K562 (cell line): ENCODE results near the gene ZC3H11A. TPM values are rescaled to one million over a fixed set of nuclear protein-coding genes. Genes with fewer than 3 reads are reported as not detected.

Experiments used
- ATF1 ChIP-seq, 2 experiments: fragments of 450-650 bp in 1 of 2; IDR thresholded peaks; 2 replicates each; pipeline ENCODE4 v1.6.1; 2016; ENCODE audit warnings: missing compliant biosample characterization in 1 of 2, missing genetic modification characterization in 1 of 2
- BDP1 ChIP-seq: IDR thresholded peaks from 3 replicates; pipeline ENCODE4 v1.6.1; 2011; ENCODE audit not compliant: insufficient read length, insufficient read depth
- CCNT2 ChIP-seq: IDR thresholded peaks from 2 replicates; pipeline ENCODE4 v1.6.1; 2011; ENCODE audit warnings: borderline replicate concordance, low read depth, mild to moderate bottlenecking, moderate library complexity, mixed read lengths, low read length; ENCODE audit not compliant: insufficient read length; ENCODE audit errors: extremely low read depth
- CXXC5 ChIP-seq: fragments of 250-450 bp; sonication (Bioruptor Pico); IDR thresholded peaks from 2 replicates; pipeline ENCODE4 v1.8.0; 2022; ENCODE audit warnings: inconsistent platforms, mild to moderate bottlenecking, moderate library complexity
- DDX20 ChIP-seq: fragments of 450-650 bp; IDR thresholded peaks from 2 replicates; pipeline ENCODE4 v1.6.1; 2016; ENCODE audit warnings: missing genetic modification characterization, low read depth, mild to moderate bottlenecking, missing compliant biosample characterization, moderate library complexity
- ELF1 ChIP-seq: fragments of 200-800 bp; sonication (Bioruptor generic); IDR thresholded peaks from 2 replicates; pipeline ENCODE4 v1.6.1; 2016; ENCODE audit warnings: missing genetic modification characterization, missing compliant biosample characterization
- MEF2A ChIP-seq: IDR thresholded peaks from 2 replicates; pipeline ENCODE4 v1.6.1; 2011; ENCODE audit warnings: low read depth, mild to moderate bottlenecking, low read length, moderate library complexity; ENCODE audit not compliant: control insufficient read depth
- NELFE ChIP-seq: IDR thresholded peaks from 2 replicates; pipeline ENCODE4 v1.6.1; 2011; ENCODE audit warnings: mild to moderate bottlenecking; ENCODE audit not compliant: insufficient read depth, insufficient read length
- SMARCC2 ChIP-seq: fragments of 450-650 bp; IDR thresholded peaks from 2 replicates; pipeline ENCODE4 v1.6.1; 2017; ENCODE audit warnings: antibody characterized with exemption, moderate library complexity, mild to moderate bottlenecking, low read depth
- SMC3 ChIP-seq: conservative IDR thresholded peaks from 2 replicates; pipeline ENCODE4 v1.6.1; 2011; ENCODE audit warnings: low read depth, low read length, improper control_type of control experiment; ENCODE audit not compliant: insufficient read depth
- TCF7L2 ChIP-seq: fragments of 150-350 bp; IDR thresholded peaks from 2 replicates; pipeline ENCODE4 v1.6.1; 2016; ENCODE audit warnings: low read depth, mild to moderate bottlenecking, low read length, moderate library complexity
- ZNF347 ChIP-seq: fragments of 450-650 bp; formaldehyde crosslinking; IDR thresholded peaks from 2 replicates; pipeline ENCODE4 v1.4.0; 2020; ENCODE audit warnings: low read depth, mild to moderate bottlenecking, moderate library complexity
- polyA plus RNA-seq, 8 experiments: library from polyadenylated mRNA; depleted of rRNA in 4 of 8; stranded (reverse) in 5 of 8; unstranded in 3 of 8; fragments of >200 nt; fragmentation: Nextera tagmentation in 2 of 8; fragmentation: Illumina TruSeq in 1 of 8; extraction: Ambion mirVana in 2 of 8; extraction: Trizol in 1 of 8; gene quantifications; 2 replicates each; pipeline versions ENCODE4 v1.2.1 to v1.2.3, GENCODE V29; 2011 to 2014; ENCODE audit warnings: inconsistent platforms in 1 of 8, missing spikeins in 1 of 8
- total RNA-seq, 7 experiments: library from RNA; depleted of rRNA in 6 of 7; stranded (reverse); fragments of >200 nt in 6 of 7; fragmentation: Illumina TruSeq in 2 of 7; extraction: Trizol in 2 of 7; gene quantifications; 2 replicates each; pipeline versions ENCODE4 v1.2.1 to v1.2.3, GENCODE V29; 2011 to 2021; ENCODE audit warnings: low replicate concordance in 1 of 7
- TF ChIP-seq, protein P1 (sequence below): fragments of 250-450 bp; sonication (Bioruptor Pico); IDR thresholded peaks from 2 replicates; pipeline ENCODE4 v1.5.0; 2020; ENCODE audit warnings: mild to moderate bottlenecking
- TF ChIP-seq, protein P2 (sequence below): fragments of 450-650 bp; IDR thresholded peaks from 2 replicates; pipeline ENCODE4 v1.6.1; 2016; ENCODE audit warnings: missing biosample characterization, missing genetic modification characterization
- TF ChIP-seq, protein P3 (sequence below): fragments of 450-650 bp; IDR thresholded peaks from 2 replicates; pipeline ENCODE4 v1.6.1; 2018; ENCODE audit warnings: mild to moderate bottlenecking, low read depth; ENCODE audit not compliant: partially characterized antibody
- TF ChIP-seq, protein P4 (sequence below): sonication (generic); formaldehyde crosslinking; IDR thresholded peaks from 2 replicates; pipeline ENCODE4 v1.8.0; 2022; ENCODE audit warnings: mild to moderate bottlenecking, missing genetic modification reagents, borderline replicate concordance

The ZC3H11A gene
- total and polyA plus RNA-seq, 9 of the 15 experiments (the other 6 are each of a cell fraction or from before 2014, with no cell fraction given), result 34.2 to 137 (median 102) TPM

DNA sequence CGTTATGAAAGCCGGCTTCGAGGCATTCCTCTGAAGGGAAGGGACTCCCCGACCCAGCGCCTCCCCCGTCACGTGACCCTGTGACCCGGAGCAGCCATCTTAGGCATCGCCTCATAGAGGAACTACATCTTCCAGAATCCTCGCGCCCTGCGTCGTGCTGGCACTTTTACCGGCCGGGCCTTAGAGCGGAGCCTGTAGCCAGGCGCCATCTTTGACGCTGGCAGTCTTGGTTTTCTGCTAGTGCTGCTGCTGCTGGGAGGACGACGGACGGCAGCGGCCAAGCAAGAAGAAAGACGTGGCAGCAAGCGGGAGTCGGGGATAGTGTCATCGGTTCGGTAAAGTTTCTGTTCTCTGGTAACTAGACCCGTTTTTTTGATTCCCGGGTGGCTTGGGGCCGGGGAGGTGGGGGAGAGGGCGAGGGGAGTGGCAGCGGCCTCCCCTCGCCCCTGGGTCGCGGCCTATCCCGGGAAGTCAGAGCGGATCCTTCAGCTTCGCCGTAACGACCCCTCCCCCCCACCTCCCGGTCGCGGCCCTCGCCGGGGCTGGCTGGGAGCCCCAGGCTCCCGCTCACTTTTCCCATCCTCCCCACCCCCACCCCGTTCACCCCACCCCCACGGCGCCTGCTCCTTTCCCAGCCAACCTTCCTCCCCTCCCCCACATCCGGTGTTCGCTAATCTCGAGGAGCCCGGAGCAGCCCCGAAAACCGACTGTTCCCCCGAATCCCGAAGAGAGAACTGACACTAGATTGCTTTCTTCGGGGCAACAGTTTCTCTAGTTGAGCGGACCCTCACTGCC is at the start of gene ZC3H11A, which contains the start of gene ZBED6 (continued):
- TF ChIP-seq CXXC5 (CRISPR knock-in tag), result peak; percentile 98
- TF ChIP-seq ZNF347 (CRISPR knock-in tag), result no peak
- no peak for TF ChIP-seq NELFE
- TF ChIP-seq, protein P1, sequence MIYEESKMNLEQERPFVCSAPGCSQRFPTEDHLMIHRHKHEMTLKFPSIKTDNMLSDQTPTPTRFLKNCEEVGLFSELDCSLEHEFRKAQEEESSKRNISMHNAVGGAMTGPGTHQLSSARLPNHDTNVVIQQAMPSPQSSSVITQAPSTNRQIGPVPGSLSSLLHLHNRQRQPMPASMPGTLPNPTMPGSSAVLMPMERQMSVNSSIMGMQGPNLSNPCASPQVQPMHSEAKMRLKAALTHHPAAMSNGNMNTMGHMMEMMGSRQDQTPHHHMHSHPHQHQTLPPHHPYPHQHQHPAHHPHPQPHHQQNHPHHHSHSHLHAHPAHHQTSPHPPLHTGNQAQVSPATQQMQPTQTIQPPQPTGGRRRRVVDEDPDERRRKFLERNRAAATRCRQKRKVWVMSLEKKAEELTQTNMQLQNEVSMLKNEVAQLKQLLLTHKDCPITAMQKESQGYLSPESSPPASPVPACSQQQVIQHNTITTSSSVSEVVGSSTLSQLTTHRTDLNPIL (CRISPR knock-in tag), result no peak
- no peak; the same call in 1 of the 2 replicates for TF ChIP-seq SMARCC2
- peak; percentile 46 for TF ChIP-seq CCNT2
- TF ChIP-seq, protein P2, sequence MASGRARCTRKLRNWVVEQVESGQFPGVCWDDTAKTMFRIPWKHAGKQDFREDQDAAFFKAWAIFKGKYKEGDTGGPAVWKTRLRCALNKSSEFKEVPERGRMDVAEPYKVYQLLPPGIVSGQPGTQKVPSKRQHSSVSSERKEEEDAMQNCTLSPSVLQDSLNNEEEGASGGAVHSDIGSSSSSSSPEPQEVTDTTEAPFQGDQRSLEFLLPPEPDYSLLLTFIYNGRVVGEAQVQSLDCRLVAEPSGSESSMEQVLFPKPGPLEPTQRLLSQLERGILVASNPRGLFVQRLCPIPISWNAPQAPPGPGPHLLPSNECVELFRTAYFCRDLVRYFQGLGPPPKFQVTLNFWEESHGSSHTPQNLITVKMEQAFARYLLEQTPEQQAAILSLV, result 0 out of 2 replicates have a peak, but pooled peaks have one; percentile 11
- TF ChIP-seq TCF7L2, result 0 out of 2 replicates have a peak, but pooled peaks have one; percentile 33
- TF ChIP-seq, protein P3, sequence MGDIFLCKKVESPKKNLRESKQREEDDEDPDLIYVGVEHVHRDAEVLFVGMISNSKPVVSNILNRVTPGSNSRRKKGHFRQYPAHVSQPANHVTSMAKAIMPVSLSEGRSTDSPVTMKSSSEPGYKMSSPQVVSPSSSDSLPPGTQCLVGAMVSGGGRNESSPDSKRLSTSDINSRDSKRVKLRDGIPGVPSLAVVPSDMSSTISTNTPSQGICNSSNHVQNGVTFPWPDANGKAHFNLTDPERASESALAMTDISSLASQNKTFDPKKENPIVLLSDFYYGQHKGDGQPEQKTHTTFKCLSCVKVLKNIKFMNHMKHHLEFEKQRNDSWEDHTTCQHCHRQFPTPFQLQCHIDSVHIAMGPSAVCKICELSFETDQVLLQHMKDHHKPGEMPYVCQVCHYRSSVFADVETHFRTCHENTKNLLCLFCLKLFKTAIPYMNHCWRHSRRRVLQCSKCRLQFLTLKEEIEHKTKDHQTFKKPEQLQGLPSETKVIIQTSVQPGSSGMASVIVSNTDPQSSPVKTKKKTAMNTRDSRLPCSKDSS, result no peak
- TF ChIP-seq BDP1, result no peak
- TF ChIP-seq, protein P4, sequence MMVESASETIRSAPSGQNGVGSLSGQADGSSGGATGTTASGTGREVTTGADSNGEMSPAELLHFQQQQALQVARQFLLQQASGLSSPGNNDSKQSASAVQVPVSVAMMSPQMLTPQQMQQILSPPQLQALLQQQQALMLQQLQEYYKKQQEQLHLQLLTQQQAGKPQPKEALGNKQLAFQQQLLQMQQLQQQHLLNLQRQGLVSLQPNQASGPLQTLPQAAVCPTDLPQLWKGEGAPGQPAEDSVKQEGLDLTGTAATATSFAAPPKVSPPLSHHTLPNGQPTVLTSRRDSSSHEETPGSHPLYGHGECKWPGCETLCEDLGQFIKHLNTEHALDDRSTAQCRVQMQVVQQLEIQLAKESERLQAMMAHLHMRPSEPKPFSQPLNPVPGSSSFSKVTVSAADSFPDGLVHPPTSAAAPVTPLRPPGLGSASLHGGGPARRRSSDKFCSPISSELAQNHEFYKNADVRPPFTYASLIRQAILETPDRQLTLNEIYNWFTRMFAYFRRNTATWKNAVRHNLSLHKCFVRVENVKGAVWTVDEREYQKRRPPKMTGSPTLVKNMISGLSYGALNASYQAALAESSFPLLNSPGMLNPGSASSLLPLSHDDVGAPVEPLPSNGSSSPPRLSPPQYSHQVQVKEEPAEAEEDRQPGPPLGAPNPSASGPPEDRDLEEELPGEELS (CRISPR knock-in tag), result no peak
- no peak for TF ChIP-seq DDX20 (tag)
- no peak for TF ChIP-seq ATF1 (CRISPR knock-in tag; IDR thresholded peaks at IDR 0.05)
- TF ChIP-seq ATF1 (tag; IDR thresholded peaks at IDR 0.05), result peak; percentile 96
- no peak; the same call in 1 of the 2 replicates for TF ChIP-seq ELF1 (tag)
- TF ChIP-seq MEF2A, result no peak
- TF ChIP-seq SMC3, result no peak
